ENCODE data around the gene FAM168A.

The FAM168A gene

DNA sequence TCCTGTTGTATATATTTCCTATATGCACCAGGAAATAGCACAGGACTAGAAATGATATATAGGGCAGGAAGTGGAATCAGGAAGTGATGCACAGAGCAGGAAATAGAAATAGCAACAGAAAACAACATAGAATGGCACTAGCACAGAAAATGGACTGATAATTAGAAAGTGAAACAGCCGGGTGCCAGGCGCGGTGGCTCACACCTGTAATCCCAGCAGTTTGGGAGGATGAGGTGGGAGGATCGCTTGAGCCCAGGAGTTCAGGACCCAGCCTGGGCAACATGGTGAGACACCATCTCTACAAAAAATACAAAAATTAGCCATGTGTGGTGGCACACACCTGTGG is 231.7 kb downstream of the FAM168A start:
- TF ChIP-seq, protein P1, sequence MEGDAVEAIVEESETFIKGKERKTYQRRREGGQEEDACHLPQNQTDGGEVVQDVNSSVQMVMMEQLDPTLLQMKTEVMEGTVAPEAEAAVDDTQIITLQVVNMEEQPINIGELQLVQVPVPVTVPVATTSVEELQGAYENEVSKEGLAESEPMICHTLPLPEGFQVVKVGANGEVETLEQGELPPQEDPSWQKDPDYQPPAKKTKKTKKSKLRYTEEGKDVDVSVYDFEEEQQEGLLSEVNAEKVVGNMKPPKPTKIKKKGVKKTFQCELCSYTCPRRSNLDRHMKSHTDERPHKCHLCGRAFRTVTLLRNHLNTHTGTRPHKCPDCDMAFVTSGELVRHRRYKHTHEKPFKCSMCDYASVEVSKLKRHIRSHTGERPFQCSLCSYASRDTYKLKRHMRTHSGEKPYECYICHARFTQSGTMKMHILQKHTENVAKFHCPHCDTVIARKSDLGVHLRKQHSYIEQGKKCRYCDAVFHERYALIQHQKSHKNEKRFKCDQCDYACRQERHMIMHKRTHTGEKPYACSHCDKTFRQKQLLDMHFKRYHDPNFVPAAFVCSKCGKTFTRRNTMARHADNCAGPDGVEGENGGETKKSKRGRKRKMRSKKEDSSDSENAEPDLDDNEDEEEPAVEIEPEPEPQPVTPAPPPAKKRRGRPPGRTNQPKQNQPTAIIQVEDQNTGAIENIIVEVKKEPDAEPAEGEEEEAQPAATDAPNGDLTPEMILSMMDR (IDR thresholded peaks at IDR 0.05; ENCODE audit: insufficient read depth, low read depth, low read length, missing control alignments) = no peak
- no peak overlapping the region for H3K4me3 ChIP-seq (ENCODE audit: low read depth, low read length)
- DNase-seq (ENCODE audit: low read depth) = no peak

DNA sequence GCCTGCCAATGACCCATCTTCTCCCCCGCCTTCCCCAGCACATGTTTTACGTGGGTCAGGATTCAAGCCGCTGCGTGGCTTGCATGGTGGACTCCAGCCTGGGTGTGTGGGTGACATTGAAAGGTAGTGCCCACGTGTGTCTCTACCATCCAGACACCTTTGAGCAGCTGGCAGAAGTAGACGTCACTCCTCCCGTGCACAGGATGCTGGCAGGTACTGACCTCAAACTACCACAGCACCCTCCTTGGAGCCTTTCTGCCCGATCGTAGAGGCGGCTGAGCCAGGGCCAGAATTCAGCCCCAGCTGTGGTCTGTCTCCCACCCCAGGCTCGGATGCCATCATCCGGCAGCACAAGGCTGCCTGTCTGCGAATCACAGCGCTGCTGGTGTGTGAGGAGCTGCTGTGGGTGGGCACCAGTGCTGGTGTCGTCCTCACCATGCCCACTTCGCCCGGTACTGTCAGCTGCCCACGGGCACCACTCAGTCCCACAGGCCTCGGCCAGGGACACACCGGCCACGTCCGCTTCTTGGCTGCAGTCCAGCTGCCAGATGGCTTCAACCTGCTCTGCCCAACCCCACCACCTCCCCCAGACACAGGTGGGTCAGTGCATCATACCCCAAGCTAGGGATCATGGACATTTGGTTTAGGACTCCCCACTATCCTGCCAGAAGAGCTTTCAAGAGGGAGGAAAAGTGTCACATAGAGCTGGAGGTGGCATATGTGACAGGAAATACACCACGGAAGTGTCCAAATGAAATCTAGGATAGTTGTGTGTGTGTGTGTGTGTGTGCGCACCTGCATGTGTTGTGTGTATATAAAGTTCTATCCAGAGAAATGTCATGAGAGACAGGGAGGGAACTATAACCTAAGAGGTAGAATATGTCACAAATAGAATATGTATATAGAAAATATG is 232.3 kb downstream of the FAM168A start:
- no peak overlapping the region for H3K4me3 ChIP-seq (ENCODE audit: low read depth, low read length)
- TF ChIP-seq, protein P1 (IDR thresholded peaks at IDR 0.05; ENCODE audit: insufficient read depth, low read depth, low read length, missing control alignments) = no peak
- DNase-seq (ENCODE audit: low read depth) = no peak

DNA sequence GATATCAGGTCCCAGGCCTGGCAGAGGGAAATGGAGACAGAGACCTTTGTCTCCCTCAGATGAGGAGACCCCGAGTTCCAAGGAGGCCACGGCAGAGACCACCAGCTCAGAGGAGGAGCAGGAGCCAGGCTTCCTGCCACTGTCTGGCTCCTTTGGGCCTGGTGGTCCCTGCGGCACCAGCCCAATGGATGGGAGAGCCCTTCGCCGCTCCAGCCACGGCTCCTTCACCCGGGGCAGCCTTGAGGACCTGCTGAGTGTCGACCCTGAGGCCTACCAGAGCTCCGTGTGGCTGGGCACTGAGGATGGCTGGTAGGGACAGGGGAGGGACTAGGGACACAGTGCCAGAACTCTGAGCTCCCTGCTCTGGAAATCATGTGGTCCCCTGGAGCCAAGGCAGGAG is 234.8 kb downstream of the FAM168A start:
- TF ChIP-seq, protein P1 (IDR thresholded peaks at IDR 0.05; ENCODE audit: insufficient read depth, low read depth, low read length, missing control alignments) = no peak
- no peak for DNase-seq (ENCODE audit: low read depth)

DNA sequence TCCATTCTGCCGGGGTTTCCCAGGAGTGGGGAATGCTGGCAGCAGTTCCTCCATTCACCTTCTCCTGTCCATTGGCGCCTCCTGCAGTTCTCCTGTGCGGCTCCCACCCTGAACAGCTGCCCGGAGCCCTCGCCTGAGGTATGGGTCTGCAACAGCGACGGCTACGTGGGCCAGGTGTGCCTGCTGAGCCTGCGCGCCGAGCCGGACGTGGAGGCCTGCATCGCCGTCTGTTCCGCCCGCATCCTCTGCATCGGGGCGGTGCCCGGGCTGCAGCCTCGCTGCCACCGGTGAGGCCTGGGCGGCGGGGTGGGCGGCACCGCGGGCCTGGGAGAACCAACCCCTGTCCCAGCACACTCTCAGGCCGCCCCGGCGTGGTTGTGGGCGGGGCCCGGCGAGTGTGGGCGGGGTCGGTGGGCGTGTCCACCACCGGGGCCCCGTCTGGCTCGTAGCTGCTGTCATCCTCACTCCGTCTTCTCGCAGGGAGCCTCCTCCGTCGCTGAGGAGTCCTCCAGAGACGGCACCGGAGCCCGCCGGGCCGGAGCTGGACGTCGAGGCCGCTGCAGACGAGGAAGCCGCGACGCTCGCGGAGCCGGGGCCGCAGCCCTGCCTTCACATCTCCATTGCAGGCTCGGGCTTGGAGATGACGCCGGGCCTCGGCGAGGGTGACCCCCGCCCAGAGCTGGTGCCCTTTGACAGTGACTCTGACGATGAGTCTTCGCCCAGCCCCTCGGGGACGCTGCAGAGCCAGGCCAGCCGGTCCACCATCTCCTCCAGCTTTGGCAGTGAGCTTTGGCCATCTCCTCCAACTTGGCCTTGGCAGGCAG is 235.7 kb downstream of the FAM168A start:
- DNase-seq (ENCODE audit: low read depth) = no peak
- no peak overlapping the region for H3K4me3 ChIP-seq (ENCODE audit: low read depth, low read length)
- TF ChIP-seq, protein P1 (IDR thresholded peaks at IDR 0.05; ENCODE audit: insufficient read depth, low read depth, low read length, missing control alignments) = no peak

More for the DNA sequence above, 234.8 kb downstream of the FAM168A start:
- no peak overlapping the region for H3K4me3 ChIP-seq (ENCODE audit: low read depth, low read length)

DNA sequence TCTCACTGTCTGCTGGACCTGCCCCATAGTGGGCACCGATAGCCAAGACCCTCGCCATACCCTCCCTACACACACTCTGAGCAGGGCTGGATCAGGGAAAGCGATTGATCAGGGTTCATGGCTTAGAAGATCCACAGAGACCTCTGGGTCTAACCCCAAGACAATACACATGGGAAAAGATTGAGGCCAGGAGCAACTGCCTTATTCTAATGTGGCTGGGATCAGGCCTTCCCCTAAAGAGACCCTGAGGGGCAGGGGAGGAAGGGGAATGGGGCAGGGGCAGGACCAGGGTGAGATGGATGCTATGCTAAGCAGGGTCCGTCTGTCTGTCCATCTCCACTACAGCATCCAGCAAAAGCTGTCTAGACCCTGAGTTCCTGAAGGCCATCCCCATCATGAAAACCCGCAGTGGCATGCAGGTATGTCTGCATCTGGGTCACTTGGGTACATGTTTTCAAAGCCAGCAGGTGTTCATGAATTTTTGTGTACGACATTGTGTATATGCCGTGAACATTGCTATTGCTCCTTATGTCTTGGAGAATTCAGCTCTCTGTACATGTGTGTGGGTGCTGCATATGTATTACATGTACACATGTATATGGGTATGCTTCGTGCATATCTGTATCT is 237.1 kb downstream of the FAM168A start:
- DNase-seq (ENCODE audit: low read depth) = no peak
- H3K4me3 ChIP-seq (ENCODE audit: low read depth, low read length) = no peak overlapping the region
- TF ChIP-seq, protein P1 (IDR thresholded peaks at IDR 0.05; ENCODE audit: insufficient read depth, low read depth, low read length, missing control alignments) = no peak

DNA sequence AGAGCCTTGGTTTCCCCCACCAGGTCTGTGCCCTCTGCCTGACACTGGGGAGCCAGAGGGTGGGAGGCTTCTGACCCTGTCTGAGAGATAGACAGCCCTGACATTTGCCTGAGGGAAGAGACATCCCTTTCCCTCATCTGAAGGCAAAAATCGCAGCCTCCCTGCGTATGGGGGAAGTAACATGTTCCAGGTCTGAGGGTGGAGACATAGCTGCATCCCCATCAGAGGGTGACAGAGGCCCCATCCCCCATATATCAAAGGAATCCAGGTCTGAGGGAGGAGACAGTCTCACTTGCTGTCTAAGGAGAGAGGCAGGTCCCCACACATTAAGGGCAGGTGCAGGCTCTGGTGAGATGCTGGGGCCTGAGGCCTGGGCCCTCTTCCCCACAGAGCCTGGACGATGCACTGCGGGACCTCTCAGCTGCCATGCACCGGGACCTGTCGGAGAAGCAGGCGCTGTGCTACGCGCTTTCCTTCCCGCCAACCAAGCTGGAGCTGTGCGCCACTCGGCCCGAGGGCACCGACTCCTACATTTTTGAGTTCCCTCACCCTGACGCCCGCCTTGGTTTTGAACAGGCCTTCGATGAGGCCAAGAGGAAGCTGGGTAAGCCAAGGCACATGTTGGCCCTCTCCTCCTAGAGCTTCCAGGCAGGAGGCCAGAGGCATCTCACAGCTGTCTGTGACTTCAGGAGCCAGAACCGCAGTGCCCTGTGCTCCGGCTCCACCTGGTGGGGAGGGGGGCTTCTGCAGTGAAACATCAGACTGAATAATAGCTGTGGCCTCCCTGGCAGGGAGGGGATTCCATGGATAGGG is 237.8 kb downstream of the FAM168A start:
- TF ChIP-seq, protein P1 (IDR thresholded peaks at IDR 0.05; ENCODE audit: insufficient read depth, low read depth, low read length, missing control alignments) = peak; percentile 44
- no peak for DNase-seq (ENCODE audit: low read depth)
- no peak overlapping the region for H3K4me3 ChIP-seq (ENCODE audit: low read depth, low read length)
